Dermis microvascular lymphatic vessel endothelial cell (primary cell): ENCODE data around the gene AKAP13. TPM values are rescaled to one million over a fixed set of nuclear protein-coding genes. Genes with fewer than 3 reads are reported as not detected.
"Not testable (repeated sequence)": the region's sequence is repeated elsewhere in the genome, so short reads cannot be mapped to it uniquely, and the experiment has no call there.

Source experiments
- DNase-seq, 2 donors: peaks; one replicate each; pipeline versions ENCODE4 v3.0.0 to v3.0.0-alpha.2; 2010; ENCODE audit warnings: low read depth in 2 of 2
- total RNA-seq: library from RNA; depleted of rRNA; stranded (reverse); fragments of >200 nt; gene quantifications from 2 replicates; pipeline ENCODE4 v1.2.1, GENCODE V29; 2014

AKAP13 gene
- total RNA-seq, 1 donor from 2014 or later, result 54.7 TPM

DNA sequence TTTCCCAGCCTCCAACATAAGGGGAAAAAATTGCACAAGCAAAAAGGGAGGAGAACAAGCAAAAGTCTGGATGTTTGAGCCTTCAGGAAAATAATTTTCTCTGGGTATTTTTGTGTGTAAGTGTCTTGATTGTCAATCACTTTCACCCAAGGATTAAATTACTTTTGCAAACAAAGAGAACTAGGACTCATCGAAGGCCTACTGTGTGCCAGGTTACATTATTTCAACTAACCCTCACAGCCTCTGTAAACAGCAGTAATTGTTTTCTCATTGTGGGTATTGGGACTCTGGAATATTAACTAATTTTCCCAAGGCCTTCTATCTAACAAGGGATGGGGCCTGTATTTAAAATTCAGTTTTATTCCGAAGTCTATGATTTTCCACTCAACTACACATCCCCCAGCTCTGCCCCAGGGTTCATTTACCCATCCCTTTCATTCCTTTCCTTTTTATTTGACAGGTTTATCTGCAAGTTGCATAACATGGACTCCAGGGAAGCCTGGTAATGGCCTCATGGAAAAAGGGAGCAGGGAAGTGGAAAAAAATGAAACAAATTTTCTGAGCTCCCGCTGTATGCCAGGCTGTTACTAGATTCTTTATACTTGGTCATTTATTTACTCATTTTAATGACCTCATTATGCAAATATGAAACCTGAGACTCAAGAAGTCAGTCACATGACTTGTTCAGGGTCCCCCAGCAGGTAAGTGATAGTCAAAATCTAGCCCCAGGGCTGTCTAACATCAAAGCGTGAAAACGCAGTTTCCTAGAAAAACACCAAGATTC lies 32.9 kb upstream of the AKAP13 start:
- DNase-seq, result not testable (repeated sequence)

GRCh38 chr15:85348048-85348766 lies 32.2 kb upstream of the AKAP13 start:
- not testable (repeated sequence) for DNase-seq

DNA sequence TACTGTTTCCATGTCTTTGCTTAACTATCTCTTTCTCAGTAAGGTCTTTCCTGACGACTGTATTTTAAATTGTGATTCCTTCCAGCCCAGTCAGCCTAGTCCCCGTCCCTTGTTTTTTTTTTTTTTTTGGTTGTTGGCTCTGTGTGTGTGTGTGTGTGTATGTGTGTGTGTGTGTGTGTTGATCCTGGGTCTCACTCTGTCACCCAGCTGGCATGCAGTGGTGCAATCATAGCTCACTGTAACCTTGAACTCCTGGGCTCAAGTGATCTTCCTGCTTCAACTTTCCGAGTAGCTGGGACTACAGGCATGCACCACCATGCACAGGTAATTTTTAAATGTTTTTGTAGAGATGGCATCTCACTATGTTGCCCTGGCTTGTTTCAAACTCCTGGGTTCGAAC lies 31.3 kb upstream of the AKAP13 start:
- not testable (repeated sequence) for DNase-seq

DNA sequence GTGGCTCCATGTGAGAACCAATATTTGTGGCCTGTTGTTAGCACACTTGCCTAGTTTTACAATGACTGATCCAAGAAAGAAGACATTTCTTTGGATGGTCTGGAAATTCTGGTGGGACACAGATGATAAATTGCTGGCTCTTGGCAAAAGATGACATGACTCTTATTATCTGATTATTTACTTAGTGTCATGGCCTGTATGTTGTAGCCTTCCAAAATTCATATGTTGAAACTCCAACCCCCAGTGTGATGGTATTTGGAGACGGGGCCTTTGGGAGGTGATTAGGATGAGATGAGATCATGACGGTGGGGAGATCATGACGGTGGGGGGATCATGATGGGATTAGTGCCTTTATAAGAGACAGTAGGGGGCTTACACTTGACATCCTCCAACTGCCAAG lies 30.0 kb upstream of the AKAP13 start:
- no peak for DNase-seq

DNA sequence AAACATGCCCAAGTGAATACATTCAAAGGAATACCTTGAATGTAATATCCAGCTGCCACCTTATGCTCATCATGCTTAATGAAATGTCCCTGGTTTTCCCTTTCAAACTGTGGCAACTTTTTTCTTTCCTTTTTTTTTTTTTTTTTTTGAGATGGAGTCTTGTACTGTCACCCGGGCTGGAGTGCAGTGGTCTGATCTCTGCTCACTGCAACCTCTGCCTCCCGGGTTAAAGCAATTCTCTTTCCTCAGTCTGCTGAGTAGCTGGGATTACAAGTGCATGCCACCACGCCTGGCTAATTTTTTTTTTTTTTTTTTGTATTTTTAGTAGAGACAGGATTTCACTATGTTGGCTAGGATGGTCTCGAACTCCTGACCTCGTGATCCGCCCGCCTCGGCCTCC lies 28.9 kb upstream of the AKAP13 start:
- not testable (repeated sequence) for DNase-seq

DNA sequence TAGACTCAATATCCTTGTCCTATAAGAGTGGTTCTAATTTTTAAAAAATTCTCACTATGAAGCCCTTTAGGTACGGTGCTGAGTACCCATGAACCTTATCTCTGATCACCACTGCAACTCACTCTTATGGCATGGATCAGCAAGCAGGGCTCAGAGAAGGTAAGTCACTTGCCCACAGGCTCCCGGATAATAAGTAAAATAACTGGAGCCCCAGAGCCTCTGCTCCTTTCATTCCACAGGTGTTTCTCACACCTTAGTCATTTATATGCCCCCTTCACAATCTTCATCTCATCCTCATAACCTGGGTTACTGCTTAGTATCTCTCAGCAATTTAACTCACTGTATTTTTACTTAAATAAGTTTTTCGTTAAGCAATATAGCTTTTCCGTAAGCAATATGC lies 28.4 kb upstream of the AKAP13 start:
- no peak for DNase-seq

- DNase-seq, result no peak
Measured at GRCh38 chr15:85353516-85353915, 26.9 kb upstream of the AKAP13 start.

- DNase-seq, result peak; percentile 65 to 81
Measured at GRCh38 chr15:85354461-85354860, 25.9 kb upstream of the AKAP13 start.

GRCh38 chr15:85354948-85355347 lies 25.5 kb upstream of the AKAP13 start:
- DNase-seq, result no peak

GRCh38 chr15:85356276-85356675 lies 24.1 kb upstream of the AKAP13 start:
- DNase-seq, result no peak

DNA sequence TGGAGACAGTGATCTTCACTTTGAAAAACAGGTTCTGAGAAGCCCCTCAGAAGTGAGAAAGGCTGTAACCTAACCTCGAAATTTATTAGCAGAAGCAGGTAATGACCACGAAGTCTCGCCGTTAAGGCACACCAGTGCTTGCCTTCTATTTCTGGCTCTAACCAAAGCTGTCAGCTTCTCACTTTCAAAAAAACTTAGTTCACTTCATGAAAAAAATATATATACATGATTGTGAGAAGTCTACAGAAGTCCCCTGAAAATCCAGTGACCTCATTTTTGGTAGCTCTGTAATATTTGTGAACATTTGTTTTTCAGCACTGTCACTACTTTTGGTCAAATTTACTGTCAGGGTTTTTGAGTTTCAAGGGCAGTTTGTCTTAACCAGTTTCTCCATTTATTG lies 19.1 kb upstream of the AKAP13 start:
- DNase-seq, result no peak

DNA sequence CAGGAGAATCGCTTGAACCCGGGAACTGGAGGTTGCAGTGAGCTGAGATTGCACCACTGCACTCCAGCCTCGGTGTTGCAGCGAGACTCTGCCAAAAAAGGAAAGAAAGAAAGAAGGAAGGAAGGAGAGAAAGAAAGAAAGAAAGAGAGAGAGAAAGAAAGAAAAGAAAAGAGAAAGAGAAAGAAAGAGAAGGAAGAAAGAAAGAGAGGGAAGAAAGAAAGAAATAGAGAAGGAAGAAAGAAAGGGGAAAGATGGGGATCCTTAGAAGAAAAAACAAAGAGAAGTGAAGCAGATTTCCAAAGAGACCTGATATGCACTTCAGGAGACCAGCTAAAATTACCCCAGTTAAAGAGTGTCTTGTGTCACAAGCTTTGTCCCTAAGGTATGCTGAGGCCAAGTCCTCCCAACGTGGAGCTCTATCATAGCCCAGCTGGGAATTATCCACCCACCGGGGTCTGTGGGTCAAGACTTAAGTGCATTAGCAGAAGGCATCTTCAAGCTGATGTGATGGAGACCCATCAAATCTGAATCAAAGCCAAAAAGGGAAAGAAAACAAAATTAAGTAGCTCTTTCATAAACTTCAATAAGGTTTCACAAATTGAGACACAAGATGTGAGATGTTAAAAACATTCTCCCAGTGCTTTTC lies 17.8 kb upstream of the AKAP13 start:
- DNase-seq, result no peak

GRCh38 chr15:85365980-85366379 lies 14.4 kb upstream of the AKAP13 start:
- no peak for DNase-seq

DNA sequence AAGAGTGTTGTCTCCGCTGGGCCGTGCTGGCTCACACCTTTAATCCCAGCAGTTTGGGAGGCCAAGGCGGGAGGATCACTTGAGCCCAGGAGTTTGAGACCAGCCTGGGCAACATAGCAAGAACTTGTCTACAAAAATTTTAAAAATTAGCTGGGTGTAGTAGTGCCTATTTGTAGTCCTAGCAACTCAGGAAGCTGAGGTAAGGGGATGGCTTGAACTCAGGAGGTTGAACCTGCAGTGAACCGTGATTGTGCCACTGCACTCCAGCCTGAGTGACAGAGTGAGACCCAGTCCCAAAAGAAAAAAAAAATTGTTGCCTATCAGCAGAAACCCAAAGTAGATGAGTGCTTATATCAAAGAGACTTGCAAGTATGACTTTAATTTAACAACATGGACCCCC lies 12.7 kb upstream of the AKAP13 start:
- no peak for DNase-seq

GRCh38 chr15:85374831-85375230 lies 5.6 kb upstream of the AKAP13 start:
- DNase-seq, result no peak

DNA sequence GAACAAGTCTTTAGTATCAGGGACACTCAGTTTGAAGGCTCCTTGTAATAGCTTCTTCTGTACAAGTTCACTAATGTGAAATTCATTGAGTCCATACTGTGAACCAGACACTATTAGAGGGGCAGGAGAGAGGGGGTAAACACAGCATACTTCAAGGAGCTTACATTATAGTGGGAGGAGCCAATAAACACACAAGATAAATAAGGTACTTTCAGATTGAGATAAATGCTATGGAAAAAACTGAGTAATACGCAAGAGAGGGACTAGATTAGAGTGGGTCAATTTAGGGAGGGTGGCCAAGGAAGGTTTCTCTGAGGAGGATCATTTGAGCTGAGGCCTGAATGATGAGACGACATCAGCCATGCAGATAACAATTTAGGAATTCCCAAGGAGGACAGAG lies 3.1 kb upstream of the AKAP13 start:
- DNase-seq, result no peak

GRCh38 chr15:85377986-85378385 lies 2.4 kb upstream of the AKAP13 start:
- DNase-seq, result no peak

- peak in 1 of 2 donors; percentile 21 for DNase-seq
Measured at GRCh38 chr15:85379403-85380131, 836 bp upstream of the AKAP13 start.

GRCh38 chr15:85380812-85381642 lies 624 bp downstream of the AKAP13 start:
- DNase-seq, result peak in 1 of 2 donors; percentile 79

DNA sequence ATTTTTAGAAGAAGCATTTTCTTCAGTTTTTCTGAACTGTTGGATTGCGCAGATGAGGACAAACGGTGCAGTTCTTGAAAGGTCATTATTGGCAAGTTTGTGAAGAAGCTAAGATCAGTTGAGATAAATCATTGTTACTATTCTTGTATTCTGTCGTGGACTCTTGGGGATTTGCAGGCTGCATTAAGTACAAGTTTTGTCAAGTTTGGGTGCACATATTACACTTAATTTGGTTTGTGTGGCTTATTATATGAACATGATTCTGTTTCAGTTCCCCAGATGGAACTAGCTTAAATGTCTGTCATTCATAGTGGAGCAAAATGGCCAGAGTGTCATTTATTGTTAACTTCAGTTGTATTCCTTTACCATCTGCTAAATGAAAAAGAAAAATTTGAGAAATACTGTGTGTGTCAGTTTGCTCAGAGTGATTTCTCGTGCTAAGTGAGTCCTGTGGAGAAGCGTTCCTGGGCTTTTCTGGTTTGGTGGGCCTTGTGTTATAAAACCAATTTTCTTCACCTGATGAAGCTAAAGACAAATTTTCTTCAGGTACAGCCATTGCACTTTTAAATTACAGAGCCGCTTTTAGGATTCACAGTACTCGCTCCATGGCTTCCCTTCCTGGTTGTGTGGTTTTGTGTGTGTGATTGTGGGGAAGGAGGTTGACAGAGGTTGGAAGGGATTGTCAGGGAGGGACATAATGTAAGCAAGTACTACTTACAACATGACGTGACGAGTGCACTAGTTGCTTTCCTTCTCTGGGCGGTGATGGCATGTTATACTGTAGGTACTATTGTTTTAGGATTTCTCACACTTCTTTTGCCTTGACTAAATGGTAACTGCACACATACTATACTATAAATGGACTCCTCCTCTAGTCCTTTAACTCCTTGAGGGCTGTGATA lies 1.7 kb downstream of the AKAP13 start:
- no peak for DNase-seq
